IMR-90 (cell line): Measurements from ENCODE around the gene C1GALT1. TPM values are rescaled to one million over a fixed set of nuclear protein-coding genes. Genes with fewer than 3 reads are reported as not detected.

ENCODE experiments used
- ATAC-seq: fragments of 200-7000 bp; cut with Tn5 transposase; 2 replicates; pipeline ENCODE4 v1.9.1; 2020; ENCODE audit warnings: low read depth, mild to moderate bottlenecking, moderate library complexity
- BruUV-seq: library from RNA; stranded (reverse); fragments of 400-500 nt; replicated peaks from 2 replicates; lab custom pipeline; 2021; lab: Mats Ljungman, UMichigan
- CTCF ChIA-PET: fragments of 300-600 bp; formaldehyde crosslinking; extraction: SDS; loops from one replicate; lab custom pipeline; 2021; ENCODE audit warnings: antibody characterized with exemption; lab: Yijun Ruan, JAX
- POLR2A ChIA-PET: fragments of 300-600 bp; sonication (Branson Sonifier 250); formaldehyde crosslinking; loops from one replicate; lab custom pipeline; 2022; ENCODE audit warnings: antibody characterized with exemption; ENCODE audit not compliant: unreplicated experiment; lab: Charles Lee
- DNase-seq: peaks from one replicate; pipeline ENCODE4 v3.0.0; 2013
- H2AFZ ChIP-seq: replicated peaks from 2 replicates; pipeline ENCODE3; 2013; ENCODE audit warnings: low read length, mild to moderate bottlenecking; ENCODE audit not compliant: poor library complexity
- H2AK5ac ChIP-seq: 2 replicates; pipeline ENCODE4 v1.6.1; 2013; ENCODE audit warnings: low read depth, low read length, inconsistent platforms
- H2AK9ac ChIP-seq: replicated peaks from 2 replicates; pipeline ENCODE3; 2013; ENCODE audit warnings: mild to moderate bottlenecking, low read depth, low read length, moderate library complexity; ENCODE audit not compliant: poor library complexity
- H2BK120ac ChIP-seq: 2 replicates; pipeline ENCODE4 v1.6.1; 2013; ENCODE audit warnings: low read depth, low read length, inconsistent platforms
- H2BK15ac ChIP-seq: 3 replicates; pipeline ENCODE4 v1.6.1; 2013; ENCODE audit warnings: low read depth, low read length, inconsistent platforms
- H2BK20ac ChIP-seq: 2 replicates; pipeline ENCODE4 v1.6.1; 2013; ENCODE audit warnings: low read depth, mild to moderate bottlenecking, inconsistent platforms, low read length, moderate library complexity
- H2BK5ac ChIP-seq: 2 replicates; pipeline ENCODE4 v1.6.1; 2013; ENCODE audit warnings: mild to moderate bottlenecking, low read depth, low read length, inconsistent platforms; ENCODE audit not compliant: poor library complexity, severe bottlenecking
- H3K14ac ChIP-seq: replicated peaks from 2 replicates; pipeline ENCODE4 v1.6.1; 2013; ENCODE audit warnings: low read depth, low read length, inconsistent platforms
- H3K18ac ChIP-seq: 2 replicates; pipeline ENCODE4 v1.6.1; 2013; ENCODE audit warnings: low read depth, low read length, control low read depth
- H3K23ac ChIP-seq: 2 replicates; pipeline ENCODE4 v1.6.1; 2013; ENCODE audit warnings: low read depth, low read length, inconsistent platforms
- H3K27ac ChIP-seq: 2 replicates; pipeline ENCODE4 v1.5.1; 2013; ENCODE audit warnings: mild to moderate bottlenecking, control low read depth, low read length; ENCODE audit not compliant: insufficient read depth
- H3K27me3 ChIP-seq: 2 replicates; pipeline ENCODE4 v1.6.1; 2013; ENCODE audit warnings: low read length; ENCODE audit not compliant: control insufficient read depth, insufficient read depth
- H3K36me3 ChIP-seq: 2 replicates; pipeline ENCODE4 v1.6.1; 2013; ENCODE audit warnings: low read length, mixed read lengths; ENCODE audit not compliant: control insufficient read depth, insufficient read depth
- H3K4ac ChIP-seq: 2 replicates; pipeline ENCODE4 v1.6.1; 2013; ENCODE audit warnings: low read depth, low read length, inconsistent platforms
- H3K4me1 ChIP-seq: 2 replicates; pipeline ENCODE4 v1.6.1; 2013; ENCODE audit warnings: low read length, mixed read lengths; ENCODE audit not compliant: control insufficient read depth, insufficient read depth
- H3K4me2 ChIP-seq: 2 replicates; pipeline ENCODE4 v1.6.1; 2013; ENCODE audit warnings: low read depth, mild to moderate bottlenecking, control low read depth, low read length, moderate library complexity
- H3K4me3 ChIP-seq: 2 replicates; pipeline ENCODE4 v1.5.1; 2013; ENCODE audit warnings: low read depth, mild to moderate bottlenecking, control low read depth, low read length, moderate library complexity; ENCODE audit not compliant: insufficient read depth
- H3K56ac ChIP-seq: 2 replicates; pipeline ENCODE4 v1.6.1; 2013; ENCODE audit warnings: low read length, inconsistent platforms; ENCODE audit not compliant: insufficient read depth; ENCODE audit errors: extremely low read depth
- H3K79me1 ChIP-seq, 2 experiments: 2 replicates each; pipeline ENCODE4 v1.6.1; 2013; ENCODE audit warnings: low read length in 2 of 2, inconsistent platforms in 1 of 2, low read depth in 1 of 2
- H3K9ac ChIP-seq: 2 replicates; pipeline ENCODE4 v1.6.1; 2013; ENCODE audit warnings: low read depth, low read length, control low read depth
- H3K9me1 ChIP-seq: 2 replicates; pipeline ENCODE4 v1.6.1; 2013; ENCODE audit warnings: low read length, inconsistent platforms; ENCODE audit not compliant: insufficient read depth
- H3K9me3 ChIP-seq: 2 replicates; pipeline ENCODE4 v1.6.1; 2013; ENCODE audit warnings: low read length; ENCODE audit not compliant: control insufficient read depth, insufficient read depth
- H4K20me1 ChIP-seq: 2 replicates; pipeline ENCODE4 v1.6.1; 2013; ENCODE audit warnings: low read length, inconsistent platforms; ENCODE audit not compliant: insufficient read depth
- H4K5ac ChIP-seq: 2 replicates; pipeline ENCODE4 v1.6.1; 2013; ENCODE audit warnings: mild to moderate bottlenecking, low read depth, low read length, control low read depth
- H4K8ac ChIP-seq, 2 experiments: 2 replicates each; pipeline ENCODE4 v1.6.1; 2013; ENCODE audit warnings: low read depth in 2 of 2, low read length in 2 of 2, control low read depth in 1 of 2, inconsistent platforms in 1 of 2
- H4K91ac ChIP-seq: 2 replicates; pipeline ENCODE4 v1.6.1; 2013; ENCODE audit warnings: low read depth, low read length, inconsistent platforms; ENCODE audit not compliant: insufficient read depth
- NFE2L2 ChIP-seq: fragments of 150-350 bp; IDR thresholded peaks from 2 replicates; pipeline ENCODE4 v1.6.1; 2016; ENCODE audit warnings: low read depth, mild to moderate bottlenecking, low read length
- SMC3 ChIP-seq: fragments of 150-350 bp; IDR thresholded peaks from 2 replicates; pipeline ENCODE4 v1.6.1; 2016; ENCODE audit warnings: low read depth, mild to moderate bottlenecking, antibody characterized with exemption, low read length, moderate library complexity
- WGBS, 2 experiments: methylation state at CpG; one replicate each; pipeline versions ENCODE4 v1.1.5 to v1.1.7; 2013; ENCODE audit warnings: missing lambda C conversion rate in 2 of 2; ENCODE audit not compliant: insufficient read length in 1 of 2; ENCODE audit errors: extremely low coverage in 2 of 2; 5-methylcytosine and 5-hydroxymethylcytosine counted together
- dilution Hi-C: fragments of 300-500 bp; cut with HindIII; formaldehyde crosslinking; loops from one replicate; pipeline ENCODE4 v1.14.3; 2018; ENCODE audit warnings: low sequenced_read_pairs; ENCODE audit not compliant: unreplicated experiment
- in situ Hi-C: fragments of 300-500 bp; cut with MboI; formaldehyde crosslinking; loops from 3 replicates; pipeline ENCODE4 v1.14.3; 2019; ENCODE audit warnings: low sequenced_read_pairs, inconsistent platforms, mixed read lengths
- intact Hi-C: fragments of 100-400 bp; cut with micrococcal nuclease; formaldehyde crosslinking; loops from 2 replicates; pipeline ENCODE4 v1.10.0; 2022
- polyA plus RNA-seq, 3 experiments: library from polyadenylated mRNA; depleted of rRNA; stranded (reverse); fragments of >200 nt; gene quantifications; 2 replicates each; pipeline ENCODE4 v1.2.3, GENCODE V29; 2012; ENCODE audit warnings: low replicate concordance in 1 of 3
- total RNA-seq: library from RNA; depleted of rRNA; stranded (reverse); fragments of >200 nt; gene quantifications from 2 replicates; pipeline ENCODE4 v1.2.3, GENCODE V29; 2012

The C1GALT1 gene
- total and polyA plus RNA-seq, 2 of the 4 experiments (the other 2 are of a cell fraction), result 11.6 to 12.2 TPM

- H3K4me3 ChIP-seq, result no peak overlapping the region
- no peak overlapping the region for H4K91ac ChIP-seq
- no peak overlapping the region for H3K23ac ChIP-seq
- no peaks in the 10 kb centered on the region for H3K27me3 ChIP-seq
- H4K8ac ChIP-seq, result no peak overlapping the region
- H2AK5ac ChIP-seq, result no peak overlapping the region
- CTCF ChIA-PET, result no interaction called here
- H2BK20ac ChIP-seq, result no peak overlapping the region
- H3K36me3 ChIP-seq, result no peaks in the 10 kb centered on the region
- H4K5ac ChIP-seq, result no peak overlapping the region
- TF ChIP-seq NFE2L2 (no peak), SMC3 (no peak)
- POLR2A ChIA-PET, result no interaction called here
- H3K9me1 ChIP-seq, result no peaks in the 10 kb centered on the region
- H3K14ac ChIP-seq, result no peak overlapping the region
- H4K20me1 ChIP-seq, result no peaks in the 10 kb centered on the region
- no peak overlapping the region for H3K27ac ChIP-seq
- no peak for ATAC-seq
- no peak overlapping the region for H2AK9ac ChIP-seq
- in situ Hi-C loops (no loop called here), dilution Hi-C loops (no loop called here), intact Hi-C loops (no loop called here)
- H2BK120ac ChIP-seq, result no peak overlapping the region
- H3K4ac ChIP-seq, result no peak overlapping the region
- no peaks in the 10 kb centered on the region for H3K79me1 ChIP-seq
- no peak overlapping the region for H2BK5ac ChIP-seq
- no peak overlapping the region for H3K9ac ChIP-seq
- H2AFZ ChIP-seq, result no peak overlapping the region
- H3K18ac ChIP-seq, result no peak overlapping the region
- no peaks in the 10 kb centered on the region for H3K4me1 ChIP-seq
- no peak overlapping the region for H3K56ac ChIP-seq
- no CpG with 5 or more reads among the region's 1 CpG for WGBS, 2 experiments
- H3K9me3 ChIP-seq, result no peaks in the 10 kb centered on the region
- BruUV-seq, result no TSS peak
- no peak overlapping the region for H2BK15ac ChIP-seq
- DNase-seq, result no peak
- no peak overlapping the region for H3K4me2 ChIP-seq
Observed at GRCh38 chr7:7151865-7152264, 30.5 kb upstream of the C1GALT1 start.
